GM18867 (cell line): ENCODE data around the gene FICD.
"Not testable (repeated sequence)": the region's sequence is repeated elsewhere in the genome, so short reads cannot be mapped to it uniquely, and the experiment has no call there.

Experiments
- ATAC-seq: cut with Tn5 transposase; IDR thresholded peaks from one replicate; pipeline ENCODE4 v1.9.1; 2021; ENCODE audit warnings: mild to moderate bottlenecking, moderate library complexity; ENCODE audit not compliant: unreplicated experiment

Gene FICD

GRCh38 chr12:108531929-108532848 lies 17.1 kb downstream of the FICD start:
- no peak for ATAC-seq

- no peak for ATAC-seq
Measured at GRCh38 chr12:108538146-108538545, 23.1 kb downstream of the FICD start.

GRCh38 chr12:108538616-108539195 lies 23.6 kb downstream of the FICD start:
- ATAC-seq = no peak

- no peak for ATAC-seq
Measured at GRCh38 chr12:108542320-108542719, 27.2 kb downstream of the FICD start.

GRCh38 chr12:108543652-108544051 lies 28.6 kb downstream of the FICD start:
- no peak for ATAC-seq

GRCh38 chr12:108547686-108548085 lies 32.6 kb downstream of the FICD start:
- no peak for ATAC-seq

- no peak for ATAC-seq
Measured at GRCh38 chr12:108548954-108549521, 34.0 kb downstream of the FICD start.

GRCh38 chr12:108551535-108551934 lies 36.5 kb downstream of the FICD start:
- no peak for ATAC-seq

- ATAC-seq = no peak
Measured at GRCh38 chr12:108553799-108554198, 38.7 kb downstream of the FICD start.

- not testable (repeated sequence) for ATAC-seq
Measured at GRCh38 chr12:108555383-108555782, 40.3 kb downstream of the FICD start.

GRCh38 chr12:108559007-108559655 lies 44.1 kb downstream of the FICD start:
- no peak for ATAC-seq

GRCh38 chr12:108559748-108560147 lies 44.7 kb downstream of the FICD start:
- ATAC-seq = no peak

- no peak for ATAC-seq
Measured at GRCh38 chr12:108560321-108560721, 45.2 kb downstream of the FICD start.

- ATAC-seq = peak; percentile 39
Measured at GRCh38 chr12:108560752-108561719, 46.0 kb downstream of the FICD start, which contains the start of gene SART3. Gene SART3, minus strand, starts transcription at chr12:108561173. Its CDS starts 19 bp downstream, at chr12:108561154.

GRCh38 chr12:108561852-108562347 lies 46.8 kb downstream of the FICD start:
- ATAC-seq = peak; percentile 2

GRCh38 chr12:108562348-108563135 lies 47.5 kb downstream of the FICD start, which contains the start of gene ISCU:
Gene ISCU, plus strand, starts transcription at chr12:108562596. Its CDS starts 27 bp downstream, at chr12:108562623.
- ATAC-seq = peak; percentile 52

GRCh38 chr12:108563136-108563803 lies 48.2 kb downstream of the FICD start:
- peak; percentile 37 for ATAC-seq

- no peak for ATAC-seq
Measured at GRCh38 chr12:108563804-108564151, 48.7 kb downstream of the FICD start.

GRCh38 chr12:108564724-108565123 lies 49.6 kb downstream of the FICD start:
- ATAC-seq = no peak
